Spinal cord (tissue), 10 donors: ENCODE measurements around the gene CUL2. TPM values are rescaled to one million over a fixed set of nuclear protein-coding genes. Genes with fewer than 3 reads are reported as not detected.

Source experiments
- DNase-seq, 6 donors: peaks; one replicate each; pipeline versions ENCODE4 v3.0.0 to v3.0.0-alpha.2; 2013 to 2015; ENCODE audit warnings: low spot score in 6 of 6, low read depth in 4 of 6
- H3K27ac ChIP-seq: one replicate; pipeline ENCODE4 v1.5.1; 2013; ENCODE audit warnings: low read depth, low read length, control low read depth
- H3K27me3 ChIP-seq: one replicate; pipeline ENCODE4 v1.6.1; 2013; ENCODE audit warnings: low read length; ENCODE audit not compliant: control insufficient read depth, insufficient read depth
- H3K36me3 ChIP-seq: one replicate; pipeline ENCODE4 v1.6.1; 2013; ENCODE audit warnings: low read length; ENCODE audit not compliant: control insufficient read depth, insufficient read depth
- H3K4me1 ChIP-seq: one replicate; pipeline ENCODE4 v1.6.1; 2013; ENCODE audit warnings: low read length; ENCODE audit not compliant: control insufficient read depth, insufficient read depth
- H3K4me3 ChIP-seq: one replicate; pipeline ENCODE4 v1.5.1; 2013; ENCODE audit warnings: low read depth, low read length, control low read depth
- H3K9me3 ChIP-seq: one replicate; pipeline ENCODE4 v1.6.1; 2013; ENCODE audit warnings: low read length; ENCODE audit not compliant: control insufficient read depth, insufficient read depth
- WGBS: methylation state at CpG from one replicate; pipeline ENCODE4 v1.1.5; 2013; ENCODE audit warnings: missing lambda C conversion rate; ENCODE audit not compliant: insufficient coverage; 5-methylcytosine and 5-hydroxymethylcytosine counted together
- polyA plus RNA-seq, 2 donors: library from polyadenylated mRNA; unstranded; fragments of 120-200 nt; gene quantifications; one replicate each; pipeline ENCODE4 v1.2.1, GENCODE V29; 2013; ENCODE audit not compliant: insufficient read length in 2 of 2
- total RNA-seq, 2 donors: library from RNA; depleted of rRNA in 1 of 2; stranded (reverse); fragments of 120-200 nt in 1 of 2; fragments of >200 nt in 1 of 2; gene quantifications; one replicate each; pipeline versions ENCODE4 v1.2.3 to v1.2.4, GENCODE V29; 2013 to 2014
- donor health status: healthy.

Gene CUL2
- total and polyA plus RNA-seq, 4 donors, result 31.9 to 67.1 (median 46.4) TPM

GRCh38 chr10:35015843-35016408 lies 74.2 kb downstream of the CUL2 start:
- DNase-seq, result peak in 3 of 6 donors; percentile 15 to 75 (median 28)
- H3K9me3 ChIP-seq, result no peaks in the 10 kb centered on the region
- H3K4me1 ChIP-seq, result no peaks in the 10 kb centered on the region
- H3K27ac ChIP-seq, result no peak overlapping the region
- WGBS, result no CpG with 5 or more reads among the region's 5 CpGs
- peaks cover 10% of the 10 kb centered on the region for H3K36me3 ChIP-seq
- H3K4me3 ChIP-seq, result no peak overlapping the region
- H3K27me3 ChIP-seq, result no peaks in the 10 kb centered on the region

- no peaks in the 10 kb centered on the region for H3K9me3 ChIP-seq
- no peaks in the 10 kb centered on the region for H3K27me3 ChIP-seq
- peaks cover 4% of the 10 kb centered on the region for H3K36me3 ChIP-seq
- WGBS, result 90% methylated on average over 3 of the region's 8 CpGs
- H3K27ac ChIP-seq, result no peak overlapping the region
- H3K4me1 ChIP-seq, result no peaks in the 10 kb centered on the region
- no peak overlapping the region for H3K4me3 ChIP-seq
- DNase-seq, result no peak
These were observed 77.4 kb downstream of the CUL2 start for GRCh38 chr10:35012781-35013180.

GRCh38 chr10:35011771-35012191 lies 78.4 kb downstream of the CUL2 start:
- H3K27ac ChIP-seq, result no peak overlapping the region
- no peak overlapping the region for H3K4me3 ChIP-seq
- peaks cover 2% of the 10 kb centered on the region for H3K36me3 ChIP-seq
- no peaks in the 10 kb centered on the region for H3K9me3 ChIP-seq
- H3K4me1 ChIP-seq, result no peaks in the 10 kb centered on the region
- WGBS, result 84% methylated on average over 3 of the region's 7 CpGs
- DNase-seq, result no peak
- no peaks in the 10 kb centered on the region for H3K27me3 ChIP-seq

- H3K27ac ChIP-seq, result no peak overlapping the region
- no peak overlapping the region for H3K4me3 ChIP-seq
- WGBS, result 100% methylated on average over 2 of the region's 4 CpGs
- H3K4me1 ChIP-seq, result no peaks in the 10 kb centered on the region
- H3K27me3 ChIP-seq, result no peaks in the 10 kb centered on the region
- DNase-seq, result no peak
- H3K9me3 ChIP-seq, result no peaks in the 10 kb centered on the region
- peaks cover 2% of the 10 kb centered on the region for H3K36me3 ChIP-seq
These were observed 82.3 kb downstream of the CUL2 start for GRCh38 chr10:35007858-35008301.

GRCh38 chr10:35006836-35007235 lies 83.3 kb downstream of the CUL2 start:
- no CpG with 5 or more reads among the region's 4 CpGs for WGBS
- no peak overlapping the region for H3K27ac ChIP-seq
- H3K4me1 ChIP-seq, result no peaks in the 10 kb centered on the region
- H3K36me3 ChIP-seq, result peaks cover under 1% of the 10 kb centered on the region
- no peaks in the 10 kb centered on the region for H3K9me3 ChIP-seq
- DNase-seq, result no peak
- no peaks in the 10 kb centered on the region for H3K27me3 ChIP-seq
- no peak overlapping the region for H3K4me3 ChIP-seq

GRCh38 chr10:35005868-35006267 lies 84.3 kb downstream of the CUL2 start:
- Histone ChIP-seq H3K36me3 (no peaks in the 10 kb centered on the region), H3K27me3 (no peaks in the 10 kb centered on the region), H3K9me3 (no peaks in the 10 kb centered on the region), H3K27ac (no peak overlapping the region), H3K4me1 (no peaks in the 10 kb centered on the region), H3K4me3 (no peak overlapping the region)
- no peak for DNase-seq
- WGBS, result 88% methylated on average over 4 of the region's 8 CpGs

- DNase-seq, result no peak
- 95% methylated on average over 2 of the region's 3 CpGs for WGBS
- H3K9me3 ChIP-seq, result no peaks in the 10 kb centered on the region
- H3K27ac ChIP-seq, result no peak overlapping the region
- no peaks in the 10 kb centered on the region for H3K4me1 ChIP-seq
- no peaks in the 10 kb centered on the region for H3K27me3 ChIP-seq
- H3K36me3 ChIP-seq, result no peaks in the 10 kb centered on the region
- no peak overlapping the region for H3K4me3 ChIP-seq
These were observed 85.5 kb downstream of the CUL2 start for GRCh38 chr10:35004651-35005050.

- no peak overlapping the region for H3K27ac ChIP-seq
- no peak overlapping the region for H3K4me3 ChIP-seq
- H3K27me3 ChIP-seq, result no peaks in the 10 kb centered on the region
- 38% methylated on average over 3 of the region's 4 CpGs for WGBS
- H3K36me3 ChIP-seq, result no peaks in the 10 kb centered on the region
- H3K4me1 ChIP-seq, result no peaks in the 10 kb centered on the region
- no peaks in the 10 kb centered on the region for H3K9me3 ChIP-seq
- no peak for DNase-seq
These were observed 86.2 kb downstream of the CUL2 start for GRCh38 chr10:35003906-35004305.

GRCh38 chr10:35000936-35001335 lies 89.2 kb downstream of the CUL2 start:
- 86% methylated on average over 1 of the region's 4 CpGs for WGBS

GRCh38 chr10:34999532-34999931 lies 90.6 kb downstream of the CUL2 start:
- Histone ChIP-seq H3K36me3 (no peaks in the 10 kb centered on the region), H3K9me3 (no peaks in the 10 kb centered on the region), H3K4me1 (peaks cover 7% of the 10 kb centered on the region), H3K27me3 (no peaks in the 10 kb centered on the region), H3K27ac (no peak overlapping the region), H3K4me3 (no peak overlapping the region)
- 92% methylated on average over 4 of the region's 5 CpGs for WGBS
- DNase-seq, result no peak

More at GRCh38 chr10:35000936-35001335, 89.2 kb downstream of the CUL2 start:
- DNase-seq, result no peak
- Histone ChIP-seq H3K4me3 (no peak overlapping the region), H3K4me1 (no peaks in the 10 kb centered on the region), H3K27ac (no peak overlapping the region), H3K36me3 (no peaks in the 10 kb centered on the region), H3K27me3 (no peaks in the 10 kb centered on the region), H3K9me3 (no peaks in the 10 kb centered on the region)
